ENCODE data around the gene SCAMP4. TPM values are rescaled to one million over a fixed set of nuclear protein-coding genes. Genes with fewer than 3 reads are reported as not detected.

The SCAMP4 gene
- total and polyA plus RNA-seq, 9 of the 15 experiments (the other 6 are each of a cell fraction or from before 2014, with no cell fraction given) = 0.81 to 45.9 (median 12.8) TPM

DNA sequence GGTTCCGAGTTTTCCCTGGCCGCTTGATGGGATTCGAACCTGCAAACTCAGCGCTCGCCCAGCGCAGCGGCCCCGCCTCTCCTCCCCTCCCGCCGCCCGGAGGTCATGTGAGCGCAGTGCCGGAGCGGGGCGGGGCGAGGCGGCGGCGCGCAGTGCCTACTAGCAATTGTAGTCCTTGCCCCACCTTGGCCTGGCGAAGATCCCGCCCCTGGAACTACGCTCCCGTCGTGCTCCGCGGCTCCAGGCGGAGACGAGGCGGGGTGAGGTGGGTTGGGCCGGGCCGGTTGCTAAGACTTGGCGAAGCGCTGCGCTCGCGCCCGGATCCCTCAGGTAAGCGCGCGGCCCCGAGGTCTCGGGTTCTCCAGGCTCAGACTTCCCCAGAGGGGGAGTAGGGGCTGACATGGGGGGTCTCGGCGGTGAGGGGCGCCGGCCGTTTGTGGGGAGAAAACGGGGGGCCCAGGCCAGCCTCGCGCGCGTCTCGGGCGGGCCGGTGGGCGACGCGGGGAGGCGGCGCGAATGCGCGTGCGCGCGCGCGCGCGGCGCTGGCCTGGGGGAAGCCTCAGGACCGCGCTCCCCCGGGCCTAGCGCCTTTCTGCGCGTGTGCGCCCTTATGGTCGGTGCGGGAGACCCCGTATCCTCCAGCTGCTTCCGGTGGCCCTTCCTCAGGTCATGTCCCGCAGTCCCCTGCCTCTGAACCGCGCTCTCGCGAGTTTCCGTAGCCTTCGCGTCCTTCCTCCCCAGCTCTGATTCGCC lies at the start of gene SCAMP4, which contains the start of gene ADAT3 (continued):
- TF ChIP-seq ZBTB11 (CRISPR knock-in tag; IDR thresholded peaks at IDR 0.05) (peak in 1 of 3 experiments; percentile 71; a peak in 2 of 6 replicates), BRF2 (IDR thresholded peaks at IDR 0.05; ENCODE audit: borderline replicate concordance, insufficient read depth, insufficient read length) (no peak), NCOA1 (IDR thresholded peaks at IDR 0.05; ENCODE audit: low read depth) (no peak), ZNF444 (CRISPR knock-in tag; IDR thresholded peaks at IDR 0.05) (no peak), ZNF146 (CRISPR knock-in tag; IDR thresholded peaks at IDR 0.05; ENCODE audit: unreplicated experiment) (no peak), CEBPG (CRISPR knock-in tag; IDR thresholded peaks at IDR 0.05) (peak; percentile 12; the same call in 1 of the 2 replicates), CEBPG (tag; conservative IDR thresholded peaks at IDR 0.05 in 1 of 2, IDR thresholded peaks at IDR 0.05 in 1 of 2) (no peak), RBM15 (IDR thresholded peaks at IDR 0.05; ENCODE audit: insufficient read depth, low read length) (no peak)
- TF ChIP-seq, protein P1, sequence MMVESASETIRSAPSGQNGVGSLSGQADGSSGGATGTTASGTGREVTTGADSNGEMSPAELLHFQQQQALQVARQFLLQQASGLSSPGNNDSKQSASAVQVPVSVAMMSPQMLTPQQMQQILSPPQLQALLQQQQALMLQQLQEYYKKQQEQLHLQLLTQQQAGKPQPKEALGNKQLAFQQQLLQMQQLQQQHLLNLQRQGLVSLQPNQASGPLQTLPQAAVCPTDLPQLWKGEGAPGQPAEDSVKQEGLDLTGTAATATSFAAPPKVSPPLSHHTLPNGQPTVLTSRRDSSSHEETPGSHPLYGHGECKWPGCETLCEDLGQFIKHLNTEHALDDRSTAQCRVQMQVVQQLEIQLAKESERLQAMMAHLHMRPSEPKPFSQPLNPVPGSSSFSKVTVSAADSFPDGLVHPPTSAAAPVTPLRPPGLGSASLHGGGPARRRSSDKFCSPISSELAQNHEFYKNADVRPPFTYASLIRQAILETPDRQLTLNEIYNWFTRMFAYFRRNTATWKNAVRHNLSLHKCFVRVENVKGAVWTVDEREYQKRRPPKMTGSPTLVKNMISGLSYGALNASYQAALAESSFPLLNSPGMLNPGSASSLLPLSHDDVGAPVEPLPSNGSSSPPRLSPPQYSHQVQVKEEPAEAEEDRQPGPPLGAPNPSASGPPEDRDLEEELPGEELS (CRISPR knock-in tag; IDR thresholded peaks at IDR 0.05; ENCODE audit: borderline replicate concordance) = 0 out of 2 replicates have a peak, but pooled peaks have one; percentile 52
- TF ChIP-seq, protein P2, sequence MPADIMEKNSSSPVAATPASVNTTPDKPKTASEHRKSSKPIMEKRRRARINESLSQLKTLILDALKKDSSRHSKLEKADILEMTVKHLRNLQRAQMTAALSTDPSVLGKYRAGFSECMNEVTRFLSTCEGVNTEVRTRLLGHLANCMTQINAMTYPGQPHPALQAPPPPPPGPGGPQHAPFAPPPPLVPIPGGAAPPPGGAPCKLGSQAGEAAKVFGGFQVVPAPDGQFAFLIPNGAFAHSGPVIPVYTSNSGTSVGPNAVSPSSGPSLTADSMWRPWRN (IDR thresholded peaks at IDR 0.05; ENCODE audit: low read depth) = no peak

All from K562 (cell line).